LoVo (cell line): ENCODE results near the gene INTS6L.
"Not testable (repeated sequence)": the region's sequence is repeated elsewhere in the genome, so short reads cannot be mapped to it uniquely, and the experiment has no call there.

Experiments
- DNase-seq: peaks from one replicate; pipeline ENCODE4 v3.0.0-alpha.2; 2016; ENCODE audit warnings: low spot score

The INTS6L gene

DNA sequence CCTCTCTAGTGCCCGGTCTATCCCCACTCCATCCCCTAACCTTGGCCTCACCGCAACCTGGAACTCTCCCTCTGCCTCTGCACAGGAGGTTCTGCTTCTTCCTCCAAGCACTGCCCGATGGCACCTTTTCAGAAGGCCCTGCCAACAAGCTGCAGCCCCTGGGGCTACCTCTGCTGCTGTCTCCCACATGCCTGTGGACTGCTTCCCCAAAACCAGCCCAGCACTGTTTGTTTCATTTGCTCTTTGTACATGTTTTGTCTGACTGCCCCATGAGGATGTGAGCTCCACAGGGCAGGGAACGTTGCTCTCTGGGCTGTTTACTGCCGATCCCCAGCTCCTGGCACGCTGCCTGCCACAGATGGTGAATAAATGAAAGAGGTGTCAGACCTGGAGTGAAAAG lies 85.4 kb downstream of the INTS6L start:
- no peak for DNase-seq

DNA sequence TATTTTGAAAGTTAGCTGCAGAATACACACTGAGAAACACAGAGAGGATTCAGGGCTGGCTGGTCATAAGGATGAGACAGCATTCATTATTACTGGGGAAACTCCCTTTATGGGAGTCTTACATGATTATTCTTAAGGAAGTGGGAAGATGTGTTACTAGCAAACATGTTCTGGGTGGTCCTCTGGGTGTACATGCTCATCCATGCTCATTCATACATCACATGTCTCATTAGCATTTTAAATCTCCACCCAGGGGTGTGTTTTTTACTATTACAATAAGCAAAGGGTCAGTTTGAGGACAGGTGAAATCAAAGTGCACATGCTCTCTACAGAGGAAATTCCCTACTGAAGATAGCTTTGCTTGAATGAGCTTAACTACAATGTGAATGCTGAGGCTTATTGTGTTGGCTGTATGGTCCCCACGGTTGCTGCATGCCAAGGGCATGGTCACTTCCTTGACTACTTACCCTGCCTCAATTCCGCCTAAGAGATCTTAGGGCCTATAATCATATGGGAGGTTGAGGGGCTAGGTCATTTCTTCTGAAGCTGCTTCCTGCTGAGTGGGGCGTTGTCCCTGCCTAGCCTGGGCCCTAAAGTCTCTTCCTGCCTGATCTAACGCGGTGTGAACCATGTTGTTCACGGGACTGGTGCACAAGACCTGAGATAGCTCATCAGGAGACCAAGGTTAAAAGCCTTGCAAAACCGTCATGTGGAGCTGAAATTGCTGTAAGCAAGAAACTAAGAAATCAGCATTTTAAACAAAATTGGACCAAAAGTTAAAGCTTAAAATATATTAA lies 104.1 kb downstream of the INTS6L start:
- DNase-seq: not testable (repeated sequence)

DNA sequence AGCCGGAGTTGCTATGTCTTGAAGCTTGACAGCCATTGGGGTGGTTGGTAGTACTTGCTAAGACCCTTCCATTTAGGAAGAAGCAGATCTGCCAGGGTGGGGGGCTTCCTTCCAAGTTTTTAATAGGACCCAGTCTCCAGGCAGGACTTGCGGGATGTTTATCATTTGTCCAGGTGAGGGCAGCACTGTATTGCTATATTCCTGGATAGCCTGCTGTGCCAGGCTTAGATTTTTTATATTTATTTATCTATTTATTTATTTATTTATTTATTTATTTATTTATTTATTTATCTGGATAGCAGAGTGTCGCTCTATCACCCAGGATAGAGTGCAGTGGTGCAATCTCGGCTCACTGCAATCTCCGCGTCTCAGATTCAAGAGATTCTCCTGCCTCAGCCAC lies 105.5 kb downstream of the INTS6L start:
- no peak for DNase-seq

DNA sequence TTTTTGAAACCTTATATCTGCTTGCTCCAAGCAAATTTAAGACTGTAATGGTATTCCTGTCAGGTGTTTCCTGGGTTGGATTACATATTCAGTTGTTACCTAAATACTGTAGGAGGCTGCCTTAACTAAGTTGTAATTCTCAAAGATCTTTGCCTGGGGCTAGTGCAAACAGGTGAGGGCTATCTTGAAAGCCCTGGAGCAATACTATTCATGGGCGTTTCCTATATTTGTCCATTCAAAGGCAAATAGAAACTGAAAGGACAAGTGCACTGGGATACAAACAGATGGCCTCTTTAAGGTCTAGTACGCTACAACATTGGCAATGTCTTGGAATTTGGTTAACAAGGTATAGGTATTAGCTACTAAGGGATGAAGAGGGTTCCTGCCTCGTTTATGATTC lies 108.9 kb downstream of the INTS6L start:
- DNase-seq: no peak
